Hypothalamus (tissue), 51 donors: ENCODE data around the gene DISC1.
"Not testable (repeated sequence)": the region's sequence is repeated elsewhere in the genome, so short reads cannot be mapped to it uniquely, and the experiment has no call there.

Source experiments
- DNase-seq, 51 donors: peaks; one replicate each; lab custom pipeline; 2025; lab: John Stamatoyannopoulos, UW

DISC1 gene

DNA sequence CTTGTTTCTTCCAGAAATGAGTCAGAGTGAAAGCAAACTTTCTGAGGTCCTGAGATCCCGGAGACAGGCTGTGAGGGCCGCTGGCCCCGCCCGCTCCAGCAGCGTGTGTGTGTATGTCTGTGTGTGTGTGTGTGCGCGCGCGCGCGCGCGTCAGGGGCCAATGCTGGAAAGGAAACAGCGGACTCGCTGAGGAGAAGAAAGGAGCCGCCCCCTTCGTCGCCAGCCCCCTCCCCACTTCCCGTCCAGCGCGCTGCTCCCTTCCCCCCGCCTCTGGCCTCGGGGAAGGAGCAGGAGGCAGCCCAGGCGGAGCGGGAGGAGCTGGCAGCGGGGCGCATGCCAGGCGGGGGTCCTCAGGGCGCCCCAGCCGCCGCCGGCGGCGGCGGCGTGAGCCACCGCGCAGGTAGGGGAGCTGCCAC lies at the start of gene DISC1:
TSS of gene DISC1 (plus strand) at position 256 of the 416 bp plus-strand sequence. CDS start at position 334, 78 bp downstream.
- peak in 48 of 51 donors; percentile 16 to 84 (median 60) for DNase-seq

GRCh38 chr1:231576804-231577718 lies 49.5 kb upstream of the DISC1 start:
- DNase-seq, result no peak

GRCh38 chr1:231580874-231581273 lies 45.7 kb upstream of the DISC1 start:
- DNase-seq, result no peak

- DNase-seq, result no peak
These were observed 44.7 kb upstream of the DISC1 start for GRCh38 chr1:231581859-231582258.

DNA sequence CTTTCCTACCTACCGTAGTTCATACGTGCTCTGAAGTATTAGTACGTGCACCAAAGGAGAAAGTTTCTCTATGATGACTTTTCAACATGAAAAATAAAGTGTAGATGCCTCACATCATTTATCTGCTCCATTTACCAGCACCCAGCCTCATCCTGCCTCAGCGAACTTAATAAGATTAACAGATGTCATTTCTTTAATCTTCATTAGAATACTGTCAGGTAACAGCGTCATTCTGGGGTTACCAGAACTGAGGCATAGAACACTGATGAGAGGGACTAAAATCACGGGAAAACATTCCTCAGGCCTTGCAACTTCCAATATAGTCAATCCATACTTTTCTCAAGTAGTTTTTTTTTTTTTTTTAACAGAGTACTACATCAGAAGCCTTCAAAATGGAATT lies 43.2 kb upstream of the DISC1 start:
- no peak for DNase-seq

DNA sequence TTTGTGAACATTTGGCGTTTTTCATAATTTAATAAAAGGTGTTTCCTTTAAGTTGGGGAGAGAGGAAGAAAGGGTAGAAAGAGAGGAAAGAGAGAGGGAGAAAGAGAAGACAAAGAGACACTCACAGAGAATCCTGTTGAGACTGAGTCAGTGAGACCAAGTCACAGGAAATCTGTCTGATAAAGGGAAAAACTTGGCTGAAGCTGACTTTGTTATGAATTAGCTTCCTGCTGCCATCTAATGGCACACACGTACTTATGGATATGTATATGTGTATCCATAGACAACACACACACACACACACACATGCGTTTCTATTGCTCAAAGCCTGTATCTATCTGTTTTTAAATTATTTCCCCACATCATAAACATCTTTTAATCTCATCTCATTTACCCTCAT lies 42.5 kb upstream of the DISC1 start:
- no peak for DNase-seq

DNA sequence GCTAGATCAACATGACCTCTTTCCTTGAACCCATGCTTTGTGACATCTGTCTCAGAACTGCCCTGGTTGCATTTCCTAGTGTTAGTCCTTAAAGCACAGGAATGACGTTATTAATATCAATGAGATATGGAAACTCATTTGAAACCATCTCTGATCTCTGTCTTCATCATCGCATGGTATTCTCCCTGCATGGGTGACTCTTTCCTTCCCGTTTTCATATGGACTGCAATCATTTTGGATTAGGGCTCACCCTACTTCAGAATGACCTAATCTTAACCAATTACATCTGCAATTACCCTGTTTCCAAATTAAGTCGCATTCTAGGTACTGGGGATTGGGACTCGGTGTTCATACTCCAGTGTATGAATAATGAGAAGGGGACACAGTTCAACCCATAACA lies 41.7 kb upstream of the DISC1 start:
- DNase-seq, result no peak

- DNase-seq, result peak in 24 of 51 donors; percentile 9 to 61 (median 33)
These were observed 36.0 kb upstream of the DISC1 start for GRCh38 chr1:231590453-231591198.

- DNase-seq, result no peak
These were observed 35.1 kb upstream of the DISC1 start for GRCh38 chr1:231591466-231591865.

DNA sequence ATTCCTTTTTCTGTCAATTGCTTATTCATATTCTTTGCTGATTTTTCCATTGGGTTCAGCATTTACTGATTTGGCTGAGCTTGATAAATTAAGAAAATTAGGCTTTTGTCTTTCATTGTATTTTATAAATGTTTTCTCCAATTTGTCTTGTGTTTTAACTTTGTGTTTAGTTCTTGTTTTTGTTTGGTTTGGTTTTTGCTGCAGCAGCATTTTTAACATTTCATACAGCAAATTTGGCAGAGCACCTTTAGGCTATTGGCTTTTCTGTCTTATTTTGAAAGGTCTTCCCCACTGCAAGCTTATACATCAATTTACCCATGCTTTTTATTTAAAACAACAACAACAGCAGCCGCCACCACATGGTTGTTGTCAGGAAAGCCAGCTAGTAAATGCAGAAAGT lies 33.8 kb upstream of the DISC1 start:
- DNase-seq, result no peak

DNA sequence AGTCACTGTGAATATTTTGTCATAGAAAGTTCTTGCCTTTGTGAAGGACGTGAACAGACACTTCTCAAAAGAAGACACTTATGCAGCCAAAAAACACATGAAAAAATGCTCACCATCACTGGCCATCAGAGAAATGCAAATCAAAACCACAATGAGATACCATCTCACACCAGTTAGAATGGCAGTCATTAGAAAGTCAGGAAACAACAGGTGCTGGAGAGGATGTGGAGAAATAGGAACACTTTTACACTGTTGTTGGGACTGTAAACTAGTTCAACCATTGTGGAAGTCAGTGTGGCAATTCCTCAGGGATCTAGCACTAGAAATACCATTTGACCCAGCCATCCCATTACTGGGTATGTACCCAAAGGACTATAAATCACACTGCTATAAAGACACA lies 33.3 kb upstream of the DISC1 start:
- DNase-seq, result not testable (repeated sequence)

GRCh38 chr1:231594123-231594522 lies 32.5 kb upstream of the DISC1 start:
- DNase-seq, result no peak

DNA sequence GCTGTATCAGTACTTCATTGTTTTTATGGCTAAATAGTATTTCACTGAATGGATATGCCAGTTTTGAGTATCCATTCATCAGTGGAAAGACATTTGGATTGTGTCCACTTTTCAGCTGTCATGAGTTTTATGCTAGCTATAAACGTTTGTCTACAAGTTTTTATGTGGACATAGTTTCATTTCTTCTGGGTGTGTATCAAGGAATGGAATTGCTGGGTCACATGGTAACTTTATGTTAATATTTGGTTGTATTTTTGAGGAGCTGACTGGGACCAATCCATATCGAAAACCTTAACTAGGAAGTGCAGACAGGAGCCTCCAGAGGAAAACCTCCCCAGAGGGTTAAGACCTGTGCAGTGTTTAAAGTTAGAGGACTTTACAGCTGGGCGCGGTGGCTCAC lies 31.8 kb upstream of the DISC1 start:
- no peak for DNase-seq

DNA sequence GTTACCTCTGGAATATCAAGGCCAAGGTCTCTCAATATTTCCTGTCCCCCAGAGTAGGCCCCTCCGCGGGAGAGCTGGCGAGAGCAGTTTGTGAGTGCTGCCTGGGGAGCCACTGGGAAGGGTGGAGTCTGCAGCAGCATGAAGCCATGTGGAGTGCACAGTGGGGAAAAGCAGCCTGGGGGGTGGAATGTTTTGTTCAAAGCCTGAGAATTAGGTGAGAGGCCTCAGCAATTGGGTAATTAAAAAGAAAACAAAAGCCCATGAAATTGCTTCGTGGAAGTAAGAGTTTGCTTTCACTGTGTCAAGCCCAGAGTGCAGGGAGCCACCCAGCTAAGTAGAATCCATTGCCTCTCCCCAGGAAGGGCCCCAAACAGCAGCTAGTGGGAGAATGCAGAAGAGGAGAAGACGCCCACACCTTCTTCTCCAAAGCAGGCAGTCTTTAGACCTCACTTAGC lies 30.2 kb upstream of the DISC1 start:
- DNase-seq, result no peak

DNA sequence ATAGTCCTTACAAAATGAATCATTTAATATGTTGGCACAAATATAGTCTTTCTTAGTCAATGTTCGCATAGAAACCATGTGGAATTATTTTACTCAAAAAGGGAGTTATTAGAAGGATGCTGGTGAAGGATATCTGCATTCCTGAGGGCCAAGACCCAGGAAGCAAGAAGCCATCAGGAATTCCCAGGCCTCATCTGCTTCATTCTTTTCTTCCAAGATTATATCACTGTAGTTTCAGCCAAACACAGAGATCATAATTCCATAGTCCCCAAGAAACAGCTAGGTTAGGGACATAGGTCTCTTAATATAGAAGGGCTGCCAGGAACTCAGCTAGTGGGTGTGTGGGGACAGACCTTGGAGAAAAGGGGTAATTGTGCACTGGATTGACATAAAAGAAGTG lies 28.6 kb upstream of the DISC1 start:
- DNase-seq, result no peak

GRCh38 chr1:231600458-231600976 lies 26.1 kb upstream of the DISC1 start:
- DNase-seq, result no peak

DNA sequence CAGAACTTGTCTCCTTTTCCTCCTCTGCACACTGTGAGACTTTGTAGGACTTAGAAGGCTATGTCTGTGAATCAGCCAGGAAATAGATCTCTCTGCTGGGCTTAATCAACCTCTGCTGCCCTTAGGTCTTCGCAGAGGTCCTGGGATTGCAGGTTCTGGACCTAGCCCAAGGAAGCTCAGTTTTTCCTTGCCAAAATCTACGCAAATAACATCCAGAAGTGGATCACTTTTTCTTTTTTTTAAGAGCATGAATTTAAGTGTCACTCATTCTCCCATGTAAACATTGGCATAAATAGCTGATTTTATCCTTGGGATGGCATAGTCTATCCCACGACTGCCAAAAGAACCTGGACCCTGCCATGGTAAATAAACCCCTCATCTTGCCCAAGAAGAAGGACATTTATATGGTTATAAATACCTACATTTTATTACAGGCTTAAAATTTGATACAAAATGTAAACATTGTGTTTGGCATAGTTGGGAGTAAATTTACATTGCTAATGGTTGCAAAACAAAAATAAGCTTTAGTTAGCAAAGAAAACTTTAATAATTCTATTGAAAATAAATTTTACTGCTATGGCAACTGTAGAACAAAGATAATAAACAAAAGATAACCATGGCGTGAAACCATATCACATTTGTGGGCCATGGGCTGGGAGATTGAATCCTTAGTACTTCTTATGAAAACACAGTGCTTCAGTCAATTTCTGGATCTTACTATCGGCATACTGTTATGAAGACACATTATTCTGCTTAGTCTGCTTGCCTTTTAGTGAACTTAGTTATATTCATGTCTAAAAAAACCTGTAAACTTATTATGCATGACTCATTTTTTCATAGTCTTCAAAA lies 24.5 kb upstream of the DISC1 start:
- DNase-seq, result no peak

- no peak for DNase-seq
These were observed 24.0 kb upstream of the DISC1 start for GRCh38 chr1:231602673-231602984.

GRCh38 chr1:231603598-231604275 lies 22.9 kb upstream of the DISC1 start:
- peak in 16 of 51 donors; percentile 7 to 77 (median 22) for DNase-seq

DNA sequence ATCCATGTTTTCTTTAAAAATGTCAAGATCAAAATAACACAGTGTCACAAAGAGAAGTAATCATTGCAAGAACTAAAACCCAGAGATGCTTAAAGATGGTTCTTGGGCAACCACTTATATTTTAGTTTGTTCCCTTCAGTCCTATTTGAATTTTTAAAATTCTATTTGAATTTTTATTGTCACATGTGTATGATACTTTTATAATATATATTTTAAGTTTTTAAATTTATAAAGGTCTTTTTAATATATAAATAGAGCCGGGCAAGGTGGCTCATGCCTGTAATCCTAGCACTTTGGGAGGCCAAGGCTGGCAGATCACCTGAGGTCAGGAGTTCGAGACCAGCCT lies 22.3 kb upstream of the DISC1 start:
- no peak for DNase-seq
